Right forelimb (tissue), 1 donor: ENCODE results near the gene CLSTN1.
"Not testable (repeated sequence)": the region's sequence is repeated elsewhere in the genome, so short reads cannot be mapped to it uniquely, and the experiment has no call there.

ENCODE experiments used
- DNase-seq: peaks from one replicate; pipeline ENCODE4 v3.0.0-alpha.2; 2018

The CLSTN1 gene

DNA sequence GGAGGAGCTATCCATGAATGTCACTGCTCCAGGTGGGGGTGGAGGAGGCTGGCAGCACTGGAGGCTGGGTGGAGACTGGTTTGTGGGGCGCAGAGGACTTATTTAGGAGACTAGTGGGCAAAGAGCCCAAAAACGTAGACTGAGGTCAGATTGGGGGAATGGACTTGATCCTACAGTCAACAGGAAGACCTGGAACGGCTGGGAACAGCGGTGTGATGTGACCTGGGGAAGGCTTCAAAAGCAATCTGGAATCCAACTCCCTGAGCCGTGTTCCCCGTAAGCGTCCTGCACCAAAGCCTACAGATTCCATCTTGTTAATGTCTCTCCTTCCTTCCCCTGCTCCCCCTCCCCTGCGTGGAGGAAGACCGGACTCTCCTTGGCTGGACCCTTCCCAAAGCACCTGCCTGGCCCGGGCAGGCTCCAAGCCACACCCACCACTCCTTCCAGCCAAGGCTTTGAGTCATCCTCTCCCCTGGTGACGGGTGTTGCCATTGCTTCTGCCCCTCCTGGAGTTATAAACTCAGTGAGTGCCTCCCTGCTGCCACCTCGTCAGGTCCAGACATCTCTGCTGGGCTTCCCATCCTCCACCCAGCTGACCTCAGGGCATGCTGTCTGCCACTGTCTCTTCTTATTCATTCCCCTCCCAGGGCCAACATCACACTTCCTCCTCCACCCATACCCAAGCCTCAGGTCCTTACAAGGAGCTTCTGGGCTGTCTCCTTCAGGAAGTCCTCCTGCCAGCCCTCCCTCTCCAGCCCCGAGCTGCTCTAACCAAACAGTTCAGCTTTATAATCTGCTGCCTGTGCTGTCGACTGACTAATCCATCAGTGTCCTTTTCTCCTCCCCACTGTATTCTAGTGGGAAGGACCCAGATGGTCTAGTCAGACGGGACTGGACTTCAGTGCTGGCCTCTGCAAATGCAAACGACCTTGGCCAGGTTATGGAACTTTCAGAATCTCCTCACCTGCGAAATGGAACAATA, 1.6 kb upstream of the CLSTN1 start:
- peak; percentile 77 for DNase-seq

DNA sequence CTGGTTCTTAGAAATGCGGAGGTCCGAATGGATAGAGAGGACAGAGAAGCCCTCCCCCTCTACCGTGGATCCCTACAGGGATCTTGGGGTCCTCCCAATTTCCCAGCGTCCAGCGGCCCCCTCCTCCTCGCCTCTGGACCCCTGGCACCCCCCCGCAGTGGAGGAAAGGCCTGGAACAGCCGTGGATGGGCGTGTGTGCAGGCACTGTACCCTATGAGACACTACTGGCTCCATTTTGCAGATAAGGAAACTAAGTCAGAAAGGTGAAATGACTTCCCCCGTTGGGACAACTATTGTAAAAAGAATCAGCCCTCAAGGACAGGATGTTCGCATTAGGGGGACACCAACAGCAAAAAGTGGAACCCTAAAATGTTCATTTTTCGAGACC, 931 bp upstream of the CLSTN1 start:
- no peak for DNase-seq

DNA sequence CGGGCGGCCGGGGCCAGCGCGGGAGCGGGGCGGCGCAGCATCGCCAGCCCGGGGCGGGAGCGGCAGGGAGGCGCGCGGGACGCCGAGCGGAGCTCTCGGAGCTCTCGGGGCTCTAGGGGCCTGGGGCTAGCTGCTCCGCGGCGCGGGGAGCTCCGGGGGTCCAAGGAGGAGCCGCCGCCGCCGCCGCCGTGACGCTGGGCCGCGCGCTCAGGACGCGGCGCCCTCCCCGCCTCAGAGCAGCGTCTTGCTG, 147 bp downstream of the CLSTN1 start:
- no peak for DNase-seq

DNA sequence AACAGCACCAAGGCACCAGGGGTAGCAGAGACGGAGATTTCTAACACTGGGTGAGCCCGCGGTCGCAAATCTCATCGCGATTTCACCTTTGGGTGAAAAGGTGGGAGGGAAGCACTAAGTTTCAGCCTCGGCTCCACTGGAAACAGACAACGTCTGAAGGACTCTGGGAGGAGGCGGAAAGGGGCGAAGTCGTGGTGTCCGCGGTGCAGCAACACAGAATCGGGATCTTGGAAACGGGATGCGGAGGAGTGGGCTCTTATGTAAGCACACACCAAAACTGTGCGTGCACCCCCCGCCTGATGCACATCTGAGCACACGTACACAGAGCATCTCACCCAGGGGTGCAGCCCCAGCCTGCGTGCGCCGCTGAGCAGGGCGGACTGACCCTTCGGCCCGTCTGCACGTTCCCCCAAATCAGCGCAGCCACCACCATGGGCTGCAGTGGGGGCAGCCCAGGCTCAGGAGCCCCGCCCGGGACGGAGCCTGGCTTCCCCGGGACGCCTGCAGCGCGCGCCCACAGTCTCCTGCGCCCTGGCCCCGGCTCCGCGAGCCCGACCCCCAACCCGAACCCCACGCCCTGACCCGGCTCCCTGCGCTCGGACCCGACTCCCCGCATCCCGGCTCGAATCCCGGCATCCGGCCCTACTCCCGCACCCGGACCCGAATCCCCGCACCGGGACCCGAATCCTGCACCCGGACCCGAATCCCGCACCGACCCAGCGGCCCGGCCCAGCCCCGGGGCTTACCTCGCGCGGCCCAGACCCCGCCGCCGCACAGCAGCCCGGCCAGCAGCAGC, 670 bp downstream of the CLSTN1 start:
- no peak for DNase-seq

DNA sequence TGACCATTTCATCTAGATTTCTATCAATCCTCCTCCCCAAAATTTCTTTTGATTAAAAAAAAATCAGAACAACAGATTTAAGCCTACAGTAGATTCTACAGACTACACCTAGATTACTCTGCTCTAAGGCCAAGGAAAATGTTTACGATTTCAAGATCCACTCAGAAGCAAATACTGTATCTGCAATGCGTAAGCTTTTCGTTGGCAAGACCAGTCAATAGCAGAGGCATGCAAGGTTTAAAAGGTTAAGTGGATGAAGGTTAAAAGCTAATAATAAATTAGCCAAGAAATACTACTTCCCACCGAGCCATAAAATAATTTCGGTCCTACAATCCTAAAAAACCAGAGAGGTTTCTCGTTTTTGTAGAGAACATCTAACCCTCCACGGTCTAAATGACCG, 1.3 kb downstream of the CLSTN1 start:
- DNase-seq = no peak

DNA sequence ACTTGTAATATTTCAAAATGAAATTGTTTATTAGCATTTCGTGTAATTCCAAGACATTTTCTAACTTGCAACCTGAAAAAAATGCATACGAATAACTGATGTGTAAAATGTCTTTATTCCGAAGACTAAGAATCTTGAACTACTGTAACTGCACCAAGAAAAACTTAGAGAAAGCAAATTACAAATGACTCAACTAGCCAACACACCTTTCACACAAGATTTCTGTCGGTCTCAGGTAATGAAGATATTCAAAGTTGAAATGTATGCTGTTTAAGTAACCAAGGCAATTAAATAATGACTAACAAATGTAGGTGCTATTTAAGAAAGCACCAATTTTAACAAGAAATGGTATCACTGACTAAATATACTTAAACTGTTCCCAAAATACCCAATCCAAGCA, 2.1 kb downstream of the CLSTN1 start:
- DNase-seq = no peak

DNA sequence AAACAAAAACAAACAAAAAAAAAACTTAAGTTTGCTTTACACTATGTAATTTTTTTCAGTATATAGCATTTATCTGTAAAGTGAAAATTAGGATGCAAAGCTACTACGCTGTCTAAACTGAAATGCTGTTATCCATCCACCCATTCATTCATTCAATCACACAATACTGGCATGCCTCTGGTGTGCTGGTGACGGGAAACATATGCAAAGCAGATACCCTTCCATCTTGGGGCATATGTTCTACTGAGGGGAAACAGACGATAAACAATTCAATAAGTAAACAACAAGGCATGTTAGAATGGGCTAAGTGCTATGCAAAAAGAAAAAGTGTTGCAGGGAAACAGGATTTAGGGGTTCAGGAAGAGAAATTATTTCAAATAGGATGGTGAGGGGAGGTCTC, 3.2 kb downstream of the CLSTN1 start:
- no peak for DNase-seq

DNA sequence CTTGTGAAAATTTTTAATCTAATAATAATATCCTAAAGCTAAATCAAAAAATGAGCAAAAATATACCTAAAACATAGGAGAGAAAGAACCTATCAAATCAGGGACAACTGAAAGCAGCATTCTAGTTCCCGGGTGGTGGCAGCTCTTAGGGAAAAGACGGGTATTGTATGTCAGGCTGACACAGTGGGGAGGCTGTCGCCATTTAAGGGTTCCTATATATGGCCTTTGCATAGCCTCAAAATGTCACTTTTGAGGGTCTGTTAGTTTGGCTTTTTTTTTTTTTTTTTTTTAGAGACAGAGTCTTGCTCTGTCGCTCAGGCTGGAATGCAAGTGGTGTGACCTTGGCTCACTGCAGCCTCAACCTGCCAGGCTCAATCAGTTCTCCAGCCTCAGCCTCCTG, 6.0 kb downstream of the CLSTN1 start:
- no peak for DNase-seq

DNA sequence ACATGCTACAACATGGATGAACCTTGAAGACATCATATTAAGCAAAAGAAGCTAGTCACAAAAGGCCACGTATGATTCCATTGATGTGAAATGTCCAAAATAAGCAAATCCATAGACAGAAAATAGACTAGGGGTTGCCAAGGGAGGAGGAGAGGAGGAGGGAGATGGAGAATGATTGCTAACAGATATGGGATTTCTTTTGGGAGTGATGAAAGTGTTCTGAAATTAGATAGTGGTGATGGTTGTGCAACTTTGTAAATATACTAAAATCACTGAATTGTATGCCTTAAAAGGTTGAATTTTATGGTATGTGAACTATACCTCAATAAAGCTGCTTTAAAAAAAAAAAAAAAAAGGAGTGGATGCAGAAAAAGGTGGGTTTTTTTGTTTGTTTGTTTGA, 7.6 kb downstream of the CLSTN1 start:
- no peak for DNase-seq

DNA sequence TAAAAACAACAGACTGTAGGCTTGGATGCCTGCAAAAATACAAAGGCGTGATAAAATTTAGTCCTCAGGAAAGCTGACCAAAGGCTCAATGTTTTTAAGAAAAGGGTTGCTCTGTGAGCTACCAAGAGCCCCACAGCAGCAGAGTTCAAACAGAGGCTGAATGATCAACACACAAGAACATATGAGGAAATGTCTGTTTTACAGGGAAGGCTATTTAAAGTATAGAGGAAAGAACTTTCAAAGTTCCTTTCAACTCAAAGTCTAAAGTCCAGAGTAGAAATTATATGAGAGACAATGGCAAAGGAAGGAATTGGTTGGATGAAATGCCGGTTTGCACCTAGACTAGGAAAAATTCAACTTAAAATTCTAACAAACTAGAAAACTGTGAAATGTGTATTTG, 8.6 kb downstream of the CLSTN1 start:
- DNase-seq = no peak

DNA sequence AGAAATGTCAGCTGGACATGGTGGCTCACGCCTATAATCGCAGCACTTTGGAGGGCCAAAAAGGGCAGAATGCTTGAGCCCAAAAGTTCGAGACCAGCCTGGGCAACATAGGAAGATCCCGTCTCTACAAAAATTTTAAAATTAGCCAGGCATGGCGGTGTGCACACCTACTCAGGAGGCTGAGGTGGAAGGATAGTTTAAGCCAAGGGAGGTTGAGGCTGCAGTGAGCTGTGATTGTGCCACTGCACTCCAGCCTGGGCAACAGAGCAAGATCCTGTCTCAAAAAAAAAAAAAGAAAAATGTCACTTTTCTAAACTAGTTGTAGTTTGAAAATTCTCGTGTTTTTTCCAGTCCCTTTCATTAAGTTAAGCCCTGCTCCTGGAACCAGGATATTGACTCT, 9.1 kb downstream of the CLSTN1 start:
- no peak for DNase-seq

DNA sequence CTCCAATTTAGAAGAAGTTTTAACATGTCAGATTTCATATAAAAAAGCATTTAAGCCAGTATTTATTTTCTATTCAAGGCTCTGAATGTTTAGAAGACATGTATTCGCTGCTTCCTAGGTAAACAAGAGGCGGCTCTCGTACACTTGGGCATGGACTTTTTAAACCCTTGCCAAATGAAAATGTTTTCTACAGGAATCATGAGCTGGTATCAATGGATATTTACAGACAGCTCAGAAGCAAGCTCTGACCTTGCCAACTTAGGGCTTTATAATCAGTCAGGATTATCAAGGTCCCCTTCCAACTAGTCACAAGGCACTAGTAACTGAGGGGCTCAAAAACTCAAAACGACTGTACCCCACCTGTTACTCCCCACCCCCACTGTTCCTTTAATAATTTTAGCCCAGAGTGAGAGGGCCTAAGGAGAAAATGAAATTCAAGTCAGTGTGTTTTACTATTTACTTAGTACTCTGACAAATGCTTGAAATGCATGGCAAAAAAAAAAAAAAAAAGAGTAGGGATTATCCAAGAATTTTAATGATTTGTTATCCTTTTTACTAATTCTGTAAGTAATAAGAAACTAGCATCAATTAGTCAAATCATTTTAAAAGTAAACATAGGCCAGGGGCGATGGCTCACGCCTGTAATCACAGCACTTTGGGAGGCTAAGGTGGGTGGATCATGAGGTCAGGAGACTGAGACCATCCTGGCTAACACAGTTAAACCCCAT, 12.4 kb downstream of the CLSTN1 start:
- no peak for DNase-seq

DNA sequence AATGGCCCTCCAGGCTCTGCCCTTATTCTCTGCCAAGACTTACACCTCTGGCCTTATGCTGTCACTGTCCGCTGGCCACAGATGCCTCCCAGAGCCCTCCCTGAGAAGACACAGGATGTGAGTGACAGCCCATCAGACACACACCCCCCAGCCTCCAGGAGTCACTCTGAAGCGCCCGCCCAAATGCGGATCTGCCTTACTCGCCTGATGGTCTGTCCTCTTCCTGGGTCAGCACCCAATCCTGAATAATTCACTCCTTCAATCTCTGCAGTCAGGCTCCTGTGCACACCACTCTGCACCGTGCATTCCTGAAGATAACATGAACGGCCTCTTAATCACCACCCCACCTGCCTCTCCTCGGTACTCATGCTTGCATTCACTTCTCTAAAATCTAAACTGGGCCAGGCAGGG, 14.7 kb downstream of the CLSTN1 start:
- no peak for DNase-seq

DNA sequence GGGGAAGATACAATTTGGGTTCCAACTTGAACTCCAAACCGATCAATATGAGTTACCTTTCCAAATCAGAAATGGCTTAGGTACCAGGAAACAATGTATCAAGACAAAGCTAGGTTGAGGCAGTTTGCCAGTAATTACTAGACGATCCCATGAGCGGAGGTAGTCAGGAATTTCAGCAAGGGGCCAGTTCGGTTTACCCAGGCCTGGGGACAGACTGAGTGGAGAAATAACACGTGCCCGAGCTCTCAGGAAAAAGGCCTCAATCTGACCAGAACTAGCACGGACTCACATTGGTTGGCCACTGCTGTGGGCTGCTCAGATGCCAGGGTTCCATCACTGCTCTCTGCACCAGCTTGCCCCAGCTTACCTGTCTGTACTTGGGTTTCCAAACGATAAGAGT, 15.3 kb downstream of the CLSTN1 start:
- DNase-seq = no peak

DNA sequence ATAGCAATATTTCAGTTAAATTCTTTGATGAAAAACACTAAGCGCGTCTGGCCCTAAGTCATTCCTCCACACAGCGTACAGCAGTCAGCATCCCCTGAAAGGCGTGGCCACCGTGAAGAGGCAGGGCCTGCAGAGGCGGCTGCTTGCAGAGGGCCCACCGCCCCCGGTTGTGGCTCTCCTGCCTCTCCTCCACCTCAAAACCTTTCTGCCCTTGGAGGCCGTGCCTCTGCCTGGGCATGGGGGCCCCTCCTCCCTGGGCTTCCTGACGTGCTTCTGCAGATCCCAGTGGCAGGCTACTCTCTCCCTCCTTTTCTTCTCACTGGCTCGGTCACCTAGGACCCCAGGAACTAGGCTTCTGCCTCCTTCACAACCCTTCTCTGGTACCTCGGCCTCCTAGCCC, 16.2 kb downstream of the CLSTN1 start:
- DNase-seq = no peak

DNA sequence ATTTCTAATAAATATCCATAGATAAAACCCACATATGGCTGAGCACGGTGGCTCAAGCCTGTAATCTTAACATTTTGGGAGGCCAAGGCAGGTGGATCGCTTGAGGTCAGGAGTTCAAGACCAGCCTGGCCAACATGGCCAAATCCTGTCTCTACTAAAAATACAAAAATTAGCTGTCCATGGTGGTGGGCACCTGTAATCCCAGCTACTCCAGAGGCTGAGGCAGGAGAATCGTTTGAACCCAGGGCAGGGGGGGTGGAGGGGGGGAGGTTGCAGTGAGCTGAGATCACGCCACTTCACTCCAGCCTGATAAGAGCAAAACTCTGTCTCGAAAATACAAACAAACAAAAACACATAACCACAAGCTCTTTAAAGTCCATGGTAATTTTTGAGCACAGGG, 17.8 kb downstream of the CLSTN1 start:
- DNase-seq = not testable (repeated sequence)

DNA sequence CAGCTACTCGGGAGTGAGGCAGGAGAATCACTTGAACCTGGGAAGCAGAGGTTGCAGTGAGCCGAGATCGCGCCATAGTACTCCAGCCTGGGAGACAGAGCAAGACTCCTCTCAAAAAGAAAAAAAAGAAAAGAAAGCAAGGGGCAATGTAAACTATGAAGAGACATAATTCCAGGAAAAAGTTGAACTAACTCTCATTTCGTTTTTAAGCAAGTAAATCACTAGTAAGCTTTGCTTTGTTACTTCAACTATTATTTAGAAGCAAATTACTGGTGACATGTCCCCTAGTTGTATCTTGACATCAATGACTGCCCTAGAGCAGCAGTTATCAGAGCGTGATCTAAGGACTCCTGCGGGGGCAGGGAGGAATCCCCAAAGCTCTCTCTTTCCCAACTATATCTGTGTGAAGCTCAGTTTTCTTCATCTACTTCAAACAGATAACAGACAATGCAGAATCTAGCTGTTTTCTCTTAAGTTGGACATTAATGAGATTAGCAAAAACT, 18.7 kb downstream of the CLSTN1 start:
- no peak for DNase-seq

DNA sequence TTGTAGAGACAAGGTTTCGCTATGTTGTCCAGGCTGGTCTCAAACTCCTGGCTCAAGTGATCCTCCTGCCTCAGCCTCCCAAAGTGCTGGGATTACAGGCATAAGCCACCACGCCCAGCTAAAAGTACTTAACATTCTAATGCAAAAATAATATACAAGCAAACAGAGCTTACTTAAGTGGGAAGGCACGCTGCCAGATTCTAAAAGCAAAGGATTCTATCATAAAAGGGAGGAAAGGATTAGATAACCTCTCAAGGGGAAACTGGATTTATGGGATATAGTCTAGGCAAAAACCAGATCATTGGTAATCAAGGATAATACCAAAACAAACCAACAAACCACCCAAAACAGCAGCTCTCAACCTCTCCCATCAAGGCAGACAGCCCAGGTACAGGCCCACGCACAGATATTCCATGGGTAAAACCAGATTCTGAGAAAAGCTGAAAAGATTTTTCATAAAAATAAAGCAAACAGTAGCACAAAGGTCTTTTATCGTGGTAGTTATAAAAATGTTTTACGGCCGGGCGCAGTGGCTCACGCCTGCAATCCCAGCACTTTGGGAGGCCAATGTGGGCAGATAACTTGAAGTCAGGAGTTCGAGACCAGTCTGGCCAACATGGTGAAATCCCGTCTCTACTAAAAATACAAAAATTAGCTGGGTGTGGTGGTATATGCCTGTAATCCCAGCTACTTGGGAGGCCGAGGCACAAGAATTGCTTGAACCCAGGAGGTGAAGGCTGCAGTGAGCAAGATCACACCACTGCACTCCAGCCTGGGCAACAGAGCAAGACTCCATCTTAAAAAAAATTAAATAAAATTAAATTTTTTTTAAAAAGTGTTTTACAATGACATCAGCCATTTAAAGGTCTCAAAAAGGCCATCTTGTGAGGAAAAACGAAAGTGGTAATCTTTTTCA, 20.5 kb downstream of the CLSTN1 start:
- not testable (repeated sequence) for DNase-seq

DNA sequence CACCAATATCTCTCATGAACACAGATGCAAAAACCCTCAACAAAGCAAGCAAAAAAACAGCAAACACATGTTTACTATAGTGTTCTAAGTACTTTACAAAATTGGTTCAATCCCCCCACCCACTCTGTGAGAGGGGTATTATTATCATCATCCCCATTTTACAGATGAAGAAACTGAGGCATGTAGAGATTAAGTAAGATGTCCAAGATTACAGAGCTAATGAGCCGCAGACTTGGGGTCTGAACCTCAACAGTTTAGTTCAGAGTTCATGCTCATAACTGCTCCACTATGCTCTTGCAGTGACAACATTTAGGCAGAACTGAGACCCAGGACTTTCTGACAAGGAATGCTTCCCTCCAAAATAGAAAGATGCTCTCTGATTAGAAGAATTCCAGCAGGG, 21.9 kb downstream of the CLSTN1 start:
- DNase-seq = no peak

DNA sequence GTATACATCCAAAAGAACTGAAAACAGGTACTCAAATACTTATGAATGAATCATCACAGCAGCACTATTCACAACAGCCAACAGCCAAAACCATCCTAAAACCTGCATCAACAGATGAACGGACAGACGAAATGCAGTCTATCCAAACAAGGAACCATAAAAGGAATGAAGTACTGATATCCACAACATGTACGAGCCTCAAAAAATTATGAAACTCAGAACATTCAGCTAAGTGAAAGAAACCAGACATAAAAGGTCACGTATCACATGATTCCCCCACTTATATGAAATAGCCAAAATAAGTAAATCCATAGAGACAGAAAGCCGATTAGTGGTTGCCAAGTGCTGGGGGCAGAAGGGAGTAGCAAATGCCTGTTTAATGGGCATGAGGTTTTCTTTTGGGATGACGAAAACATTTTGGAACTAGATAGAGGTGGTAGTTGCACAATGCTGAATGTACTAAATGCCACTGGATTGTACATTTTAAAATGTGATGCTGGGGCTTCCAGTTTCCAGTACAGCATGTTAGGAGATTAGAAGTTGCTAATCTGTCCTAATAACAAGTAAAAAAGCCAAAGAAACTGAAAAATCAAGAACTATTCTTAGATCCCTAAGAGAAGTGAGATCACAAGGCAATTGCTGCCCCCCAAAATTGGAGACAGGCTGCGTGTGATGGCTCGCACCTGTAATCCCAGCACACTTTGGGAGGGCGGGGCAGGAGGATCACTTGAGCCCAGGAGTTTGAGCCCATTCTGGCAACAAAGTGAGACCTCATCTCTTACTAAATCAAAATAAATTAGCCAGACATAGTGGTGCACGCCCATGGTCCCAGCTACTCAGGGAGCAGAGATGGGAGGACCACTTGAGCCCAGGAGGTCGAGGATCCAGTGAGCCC, 25.3 kb downstream of the CLSTN1 start:
- DNase-seq = no peak

DNA sequence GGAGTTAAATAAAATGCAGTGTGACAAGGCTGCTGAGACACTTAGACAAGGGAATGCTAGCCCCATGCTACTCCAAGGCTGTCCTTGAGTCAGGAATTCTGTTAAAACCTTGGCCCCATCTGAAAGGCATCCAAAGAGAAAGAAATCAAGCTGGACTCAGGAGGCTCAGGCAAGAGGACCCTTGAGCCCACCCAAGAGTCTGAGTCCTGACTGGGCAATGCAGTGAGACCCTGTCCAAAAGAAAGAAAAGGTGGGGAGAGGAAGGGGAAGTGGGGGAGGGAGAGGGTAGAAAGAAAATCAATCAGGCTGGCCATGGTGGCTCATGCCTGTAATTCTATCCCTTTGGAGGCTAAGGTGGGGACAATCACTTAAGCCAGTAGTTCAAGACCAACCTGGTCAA, 26.7 kb downstream of the CLSTN1 start:
- DNase-seq = no peak
